ENCODE data around the gene GPLD1.

- TF ChIP-seq, protein P1, sequence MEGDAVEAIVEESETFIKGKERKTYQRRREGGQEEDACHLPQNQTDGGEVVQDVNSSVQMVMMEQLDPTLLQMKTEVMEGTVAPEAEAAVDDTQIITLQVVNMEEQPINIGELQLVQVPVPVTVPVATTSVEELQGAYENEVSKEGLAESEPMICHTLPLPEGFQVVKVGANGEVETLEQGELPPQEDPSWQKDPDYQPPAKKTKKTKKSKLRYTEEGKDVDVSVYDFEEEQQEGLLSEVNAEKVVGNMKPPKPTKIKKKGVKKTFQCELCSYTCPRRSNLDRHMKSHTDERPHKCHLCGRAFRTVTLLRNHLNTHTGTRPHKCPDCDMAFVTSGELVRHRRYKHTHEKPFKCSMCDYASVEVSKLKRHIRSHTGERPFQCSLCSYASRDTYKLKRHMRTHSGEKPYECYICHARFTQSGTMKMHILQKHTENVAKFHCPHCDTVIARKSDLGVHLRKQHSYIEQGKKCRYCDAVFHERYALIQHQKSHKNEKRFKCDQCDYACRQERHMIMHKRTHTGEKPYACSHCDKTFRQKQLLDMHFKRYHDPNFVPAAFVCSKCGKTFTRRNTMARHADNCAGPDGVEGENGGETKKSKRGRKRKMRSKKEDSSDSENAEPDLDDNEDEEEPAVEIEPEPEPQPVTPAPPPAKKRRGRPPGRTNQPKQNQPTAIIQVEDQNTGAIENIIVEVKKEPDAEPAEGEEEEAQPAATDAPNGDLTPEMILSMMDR (conservative IDR thresholded peaks at IDR 0.05 in 1 of 2, IDR thresholded peaks at IDR 0.05 in 1 of 2; ENCODE audit: extremely low read depth in 1 of 2, insufficient read depth in 1 of 2, low read depth in 1 of 2, low read length in 2 of 2): no peak
- no peak for TF ChIP-seq EZH2 (IDR thresholded peaks at IDR 0.05; ENCODE audit: borderline replicate concordance, low read length)
Measured at GRCh38 chr6:24469811-24470210, 19.6 kb downstream of the GPLD1 start.

All from mammary epithelial cell (primary cell).